Astrocyte of the cerebellum (primary cell): ENCODE results near the gene ACACA.

Source experiments
- DNase-seq: peaks from one replicate; pipeline ENCODE4 v3.0.0-alpha.2; 2011; ENCODE audit warnings: low read depth
- H3K4me3 ChIP-seq: 2 replicates; pipeline ENCODE4 v1.5.1; 2011; ENCODE audit warnings: mild to moderate bottlenecking, low read depth, low read length, moderate library complexity
- in situ Hi-C: cut with HindIII; loops from 2 replicates; pipeline ENCODE4 v1.10.0; 2017; ENCODE audit warnings: low sequenced_read_pairs
- TF ChIP-seq, protein P1 (sequence below): IDR thresholded peaks from 2 replicates; pipeline ENCODE4 v1.5.1; 2012; ENCODE audit warnings: low read length, low read depth, moderate library complexity, mild to moderate bottlenecking; ENCODE audit errors: missing control alignments

The ACACA gene

DNA sequence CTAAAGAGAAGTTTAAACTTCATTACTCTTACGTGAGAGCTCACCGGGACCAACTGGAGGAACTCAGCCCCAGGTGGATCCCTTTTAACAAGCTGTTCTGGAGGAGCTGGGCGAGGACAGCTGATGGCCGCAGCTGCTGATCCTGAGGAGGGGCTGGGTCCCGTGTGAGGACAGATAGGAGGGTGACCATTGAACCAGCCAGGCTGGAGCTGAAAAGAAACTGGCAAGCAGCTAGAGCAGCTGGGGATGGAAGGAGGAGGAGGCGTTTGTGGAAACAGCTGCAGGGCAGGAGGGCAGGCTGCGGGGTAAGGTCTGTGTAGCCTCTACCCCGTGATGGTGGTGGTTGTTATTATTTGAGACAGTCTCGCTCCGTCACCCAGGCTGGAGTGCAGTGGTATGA lies 338.4 kb downstream of the ACACA start:
- in situ Hi-C loops: loop anchor here (25.0 kb wide), 1 partner anchor 431 kb away; no protein-coding TSS in a partner anchor
- no peak overlapping the region for H3K4me3 ChIP-seq
- DNase-seq: no peak
- TF ChIP-seq, protein P1, sequence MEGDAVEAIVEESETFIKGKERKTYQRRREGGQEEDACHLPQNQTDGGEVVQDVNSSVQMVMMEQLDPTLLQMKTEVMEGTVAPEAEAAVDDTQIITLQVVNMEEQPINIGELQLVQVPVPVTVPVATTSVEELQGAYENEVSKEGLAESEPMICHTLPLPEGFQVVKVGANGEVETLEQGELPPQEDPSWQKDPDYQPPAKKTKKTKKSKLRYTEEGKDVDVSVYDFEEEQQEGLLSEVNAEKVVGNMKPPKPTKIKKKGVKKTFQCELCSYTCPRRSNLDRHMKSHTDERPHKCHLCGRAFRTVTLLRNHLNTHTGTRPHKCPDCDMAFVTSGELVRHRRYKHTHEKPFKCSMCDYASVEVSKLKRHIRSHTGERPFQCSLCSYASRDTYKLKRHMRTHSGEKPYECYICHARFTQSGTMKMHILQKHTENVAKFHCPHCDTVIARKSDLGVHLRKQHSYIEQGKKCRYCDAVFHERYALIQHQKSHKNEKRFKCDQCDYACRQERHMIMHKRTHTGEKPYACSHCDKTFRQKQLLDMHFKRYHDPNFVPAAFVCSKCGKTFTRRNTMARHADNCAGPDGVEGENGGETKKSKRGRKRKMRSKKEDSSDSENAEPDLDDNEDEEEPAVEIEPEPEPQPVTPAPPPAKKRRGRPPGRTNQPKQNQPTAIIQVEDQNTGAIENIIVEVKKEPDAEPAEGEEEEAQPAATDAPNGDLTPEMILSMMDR: no peak

DNA sequence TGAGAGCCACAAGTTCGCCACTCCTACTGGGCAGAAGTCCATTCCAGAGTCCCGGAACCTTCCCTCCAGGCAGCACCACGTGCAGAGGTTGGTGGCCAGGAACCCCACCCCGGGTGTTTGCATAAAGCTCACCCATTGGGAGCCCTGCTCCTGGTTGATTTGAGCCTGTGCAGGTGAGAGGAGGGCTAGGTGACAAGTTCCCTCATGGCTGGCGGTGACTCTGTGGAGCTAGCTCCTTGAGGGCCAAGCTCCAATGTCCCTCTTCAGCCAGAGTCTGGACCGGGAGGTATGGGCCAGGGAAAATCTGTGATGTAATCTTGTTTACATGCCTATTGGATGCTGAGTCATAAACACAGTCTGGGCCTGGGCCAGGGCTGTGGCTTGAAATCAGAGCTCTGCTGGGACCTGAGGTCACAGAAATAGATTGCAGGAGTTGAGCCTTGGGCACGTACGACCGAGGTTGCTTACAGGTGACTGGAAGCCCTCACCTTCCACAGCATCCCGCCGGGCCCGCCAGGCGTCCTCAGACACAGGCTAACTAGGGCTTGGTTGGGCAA lies 339.0 kb downstream of the ACACA start:
- in situ Hi-C loops: loop anchor here (25.0 kb wide), 1 partner anchor 430 kb away; no protein-coding TSS in a partner anchor
- TF ChIP-seq, protein P1: no peak
- peak; percentile 47 for DNase-seq
- H3K4me3 ChIP-seq: no peak overlapping the region

DNA sequence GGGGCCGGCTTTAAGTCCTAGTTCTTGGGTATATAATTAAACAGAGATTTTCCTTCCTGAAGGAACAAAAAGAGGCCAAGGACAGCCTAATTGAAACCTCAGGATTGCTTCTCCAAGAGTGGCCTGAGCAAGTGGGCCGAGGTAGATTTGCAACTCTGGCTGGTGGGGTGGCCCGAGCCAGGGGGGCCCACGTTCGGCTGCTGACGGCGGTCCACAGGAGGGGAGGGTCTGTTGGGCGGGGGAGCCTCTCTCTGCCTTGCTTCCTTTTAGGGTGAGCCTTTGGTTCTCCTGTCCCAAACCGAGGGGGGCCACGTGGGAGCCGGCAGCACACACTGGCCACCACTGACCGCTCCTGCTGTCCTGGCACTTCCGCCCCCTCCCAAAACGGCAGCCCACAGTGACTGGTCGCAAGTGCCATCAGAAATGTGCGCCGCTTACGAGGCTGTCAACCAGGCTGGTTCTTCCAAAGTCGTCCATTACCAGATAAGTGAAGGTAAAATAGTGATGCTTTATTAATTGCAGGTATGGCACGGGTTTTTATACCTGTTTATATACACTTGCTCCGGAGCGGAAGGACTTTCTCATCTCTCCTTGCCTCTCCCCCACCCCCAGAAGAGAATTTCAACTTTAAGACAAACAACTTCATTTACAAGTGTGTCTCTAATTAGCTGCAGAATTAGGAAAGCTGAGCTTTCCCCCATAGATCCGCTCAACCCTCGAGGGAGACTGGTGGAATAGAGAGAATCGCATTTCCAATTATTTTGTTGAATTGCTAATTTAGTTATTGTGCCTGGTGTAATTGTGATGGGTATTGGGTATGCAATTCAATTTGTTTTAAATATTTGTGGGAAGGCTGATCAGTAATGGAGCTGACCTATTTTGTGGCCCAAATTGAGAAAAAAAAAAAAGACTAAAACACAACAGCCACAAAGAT lies 340.0 kb downstream of the ACACA start:
- no peak overlapping the region for H3K4me3 ChIP-seq
- no peak for DNase-seq
- TF ChIP-seq, protein P1: no peak
- in situ Hi-C loops: loop anchor here (25.0 kb wide), 1 partner anchor 429 kb away; no protein-coding TSS in a partner anchor

DNA sequence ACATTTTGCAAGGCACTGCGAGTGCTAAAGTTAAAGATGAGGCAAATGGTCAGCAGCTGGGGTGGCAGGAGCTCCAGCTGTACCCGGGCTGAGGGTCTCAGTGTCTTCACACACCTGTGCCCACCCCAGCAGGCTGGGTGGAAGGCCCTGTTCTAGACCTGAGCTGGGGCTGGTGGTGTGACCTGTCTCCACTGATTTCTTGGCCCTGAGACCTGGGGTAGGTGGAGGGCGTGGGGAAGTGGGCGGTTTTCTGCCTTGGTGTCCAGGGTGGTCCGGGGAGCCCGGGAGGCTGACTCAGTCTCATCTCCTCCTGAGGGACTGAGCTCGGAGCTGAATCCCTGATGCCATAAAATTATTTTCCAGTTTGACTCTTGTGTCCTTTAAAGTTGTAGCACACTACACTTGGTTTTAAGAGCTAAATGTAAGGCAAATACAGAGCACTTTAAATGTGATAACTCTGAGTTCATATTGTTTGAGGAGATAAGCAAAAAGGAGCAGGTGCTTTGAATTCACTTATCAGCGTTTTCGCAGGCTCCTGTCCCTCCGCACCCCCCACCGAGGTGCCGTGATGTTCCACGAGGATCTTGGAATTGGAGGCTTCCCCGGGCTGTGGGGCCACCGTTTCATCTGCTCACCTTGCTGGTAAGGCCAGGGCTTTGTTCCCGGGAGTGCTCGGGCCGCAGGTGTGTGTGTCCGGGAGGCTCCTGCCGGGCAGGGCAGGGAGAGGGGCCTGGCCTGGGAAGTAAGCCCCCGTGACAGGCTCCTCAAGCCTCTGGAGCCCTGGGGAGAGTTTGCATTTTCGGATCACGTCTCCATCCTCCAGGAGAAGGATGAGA lies 340.9 kb downstream of the ACACA start:
- DNase-seq: no peak
- in situ Hi-C loops: loop anchor here (25.0 kb wide), 1 partner anchor 428 kb away; no protein-coding TSS in a partner anchor
- TF ChIP-seq, protein P1: no peak
- no peak overlapping the region for H3K4me3 ChIP-seq

DNA sequence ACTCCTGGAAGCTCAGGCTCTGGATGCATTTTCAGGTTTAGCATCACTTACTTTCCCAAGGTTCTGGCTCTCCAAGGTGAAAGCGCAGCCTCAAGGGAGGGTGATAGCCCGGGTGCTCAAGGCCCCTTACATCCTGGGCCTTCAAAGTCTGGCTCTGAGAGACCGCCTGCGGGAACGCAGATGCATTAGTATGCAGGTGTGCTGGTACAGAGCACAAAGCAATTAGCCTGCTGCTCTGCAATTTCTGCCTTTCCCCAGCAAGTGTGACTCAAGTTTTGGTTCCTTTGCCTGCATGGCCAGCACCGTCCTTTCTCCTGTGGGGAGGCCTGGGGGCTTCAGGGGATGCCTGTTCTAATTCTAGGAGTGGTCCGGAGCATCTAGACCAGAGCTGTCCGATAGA lies 341.7 kb downstream of the ACACA start:
- TF ChIP-seq, protein P1: no peak
- DNase-seq: no peak
- in situ Hi-C loops: loop anchor here (25.0 kb wide), 1 partner anchor 428 kb away; no protein-coding TSS in a partner anchor
- H3K4me3 ChIP-seq: no peak overlapping the region

DNA sequence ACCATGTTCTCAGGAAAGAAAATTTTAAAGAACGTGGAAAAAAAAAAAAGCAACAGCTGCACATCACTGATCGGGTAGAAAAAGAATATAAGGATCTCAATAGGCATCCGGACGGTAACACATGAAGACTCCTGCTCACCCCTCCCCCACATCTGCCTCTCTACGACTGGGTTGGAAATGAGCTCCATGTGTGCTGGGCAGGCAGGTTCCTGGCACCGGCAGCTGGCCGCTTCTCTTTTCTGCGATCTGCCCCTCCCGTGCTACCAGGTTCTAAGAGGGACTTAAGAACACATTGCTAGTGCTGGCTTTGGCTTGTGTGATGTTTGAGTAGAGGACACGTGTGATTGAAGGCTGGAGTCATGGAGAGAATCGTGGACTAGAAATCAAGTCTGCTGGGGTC lies 342.4 kb downstream of the ACACA start:
- TF ChIP-seq, protein P1: no peak
- H3K4me3 ChIP-seq: no peak overlapping the region
- in situ Hi-C loops: loop anchor here (25.0 kb wide), 1 partner anchor 427 kb away; no protein-coding TSS in a partner anchor
- DNase-seq: no peak
